ENCODE results near the gene ETHE1. TPM values are rescaled to one million over a fixed set of nuclear protein-coding genes. Genes with fewer than 3 reads are reported as not detected.

Gene ETHE1
- total RNA-seq, 1 donor from 2014 or later, result 42.9 TPM

GRCh38 chr19:43463381-43464133, 63.4 kb downstream of the ETHE1 start:
- Mint-ChIP-seq H3K36me3 (ENCODE audit: low read depth, unreplicated experiment) (no peaks in the 10 kb centered on the region), H3K4me3 (ENCODE audit: unreplicated experiment) (peak overlapping the region; percentile 95), H3K4me1 (ENCODE audit: unreplicated experiment) (peaks cover 7% of the 10 kb centered on the region), H3K9me3 (ENCODE audit: unreplicated experiment) (no peaks in the 10 kb centered on the region), H3K27ac (ENCODE audit: unreplicated experiment) (no peak overlapping the region), H3K27me3 (ENCODE audit: unreplicated experiment) (peaks cover 16% of the 10 kb centered on the region)
- peak; percentile 97 for DNase-seq (ENCODE audit: low spot score)
- TF ChIP-seq CTCF (IDR thresholded peaks at IDR 0.05; ENCODE audit: unreplicated experiment), result no peak

- Mint-ChIP-seq H3K4me1 (ENCODE audit: unreplicated experiment) (peaks cover 5% of the 10 kb centered on the region), H3K36me3 (ENCODE audit: low read depth, unreplicated experiment) (no peaks in the 10 kb centered on the region), H3K27ac (ENCODE audit: unreplicated experiment) (no peak overlapping the region), H3K9me3 (ENCODE audit: unreplicated experiment) (no peaks in the 10 kb centered on the region), H3K27me3 (ENCODE audit: unreplicated experiment) (peaks cover 16% of the 10 kb centered on the region), H3K4me3 (ENCODE audit: unreplicated experiment) (peak overlapping the region; percentile 95)
- no peak for TF ChIP-seq CTCF (IDR thresholded peaks at IDR 0.05; ENCODE audit: unreplicated experiment)
- DNase-seq (ENCODE audit: low spot score), result no peak
These were observed 64.1 kb downstream of the ETHE1 start for GRCh38 chr19:43462785-43463380.

GRCh38 chr19:43462383-43462782, 64.6 kb downstream of the ETHE1 start:
- Mint-ChIP-seq H3K27ac (ENCODE audit: unreplicated experiment) (no peak overlapping the region), H3K36me3 (ENCODE audit: low read depth, unreplicated experiment) (no peaks in the 10 kb centered on the region), H3K4me3 (ENCODE audit: unreplicated experiment) (no peak overlapping the region), H3K9me3 (ENCODE audit: unreplicated experiment) (no peaks in the 10 kb centered on the region), H3K27me3 (ENCODE audit: unreplicated experiment) (peaks cover 16% of the 10 kb centered on the region), H3K4me1 (ENCODE audit: unreplicated experiment) (peaks cover 5% of the 10 kb centered on the region)
- no peak for TF ChIP-seq CTCF (IDR thresholded peaks at IDR 0.05; ENCODE audit: unreplicated experiment)
- DNase-seq (ENCODE audit: low spot score), result no peak

- Mint-ChIP-seq H3K9me3 (ENCODE audit: unreplicated experiment) (no peaks in the 10 kb centered on the region), H3K4me3 (ENCODE audit: unreplicated experiment) (no peak overlapping the region), H3K27ac (ENCODE audit: unreplicated experiment) (no peak overlapping the region), H3K27me3 (ENCODE audit: unreplicated experiment) (peaks cover 16% of the 10 kb centered on the region), H3K36me3 (ENCODE audit: low read depth, unreplicated experiment) (no peaks in the 10 kb centered on the region), H3K4me1 (ENCODE audit: unreplicated experiment) (peaks cover 5% of the 10 kb centered on the region)
- no peak for TF ChIP-seq CTCF (IDR thresholded peaks at IDR 0.05; ENCODE audit: unreplicated experiment)
- no peak for DNase-seq (ENCODE audit: low spot score)
These were observed 65.7 kb downstream of the ETHE1 start for GRCh38 chr19:43461303-43461702.

- H3K27me3 Mint-ChIP-seq (ENCODE audit: unreplicated experiment), result peaks cover 16% of the 10 kb centered on the region
- no peaks in the 10 kb centered on the region for H3K36me3 Mint-ChIP-seq (ENCODE audit: low read depth, unreplicated experiment)
- DNase-seq (ENCODE audit: low spot score), result no peak
- TF ChIP-seq CTCF (IDR thresholded peaks at IDR 0.05; ENCODE audit: unreplicated experiment), result no peak
- no peaks in the 10 kb centered on the region for H3K9me3 Mint-ChIP-seq (ENCODE audit: unreplicated experiment)
- H3K27ac Mint-ChIP-seq (ENCODE audit: unreplicated experiment), result no peak overlapping the region
- no peak overlapping the region for H3K4me3 Mint-ChIP-seq (ENCODE audit: unreplicated experiment)
- peaks cover 5% of the 10 kb centered on the region for H3K4me1 Mint-ChIP-seq (ENCODE audit: unreplicated experiment)
These were observed 66.5 kb downstream of the ETHE1 start for GRCh38 chr19:43460362-43461016.

Data from endothelial cell (in vitro differentiated cells).